GM18907 (cell line): ENCODE measurements around the gene C13orf42.
A peak's percentile ranks its signal among the peaks of the same experiment; 100 is the strongest.

Experiments used
- ATAC-seq: cut with Tn5 transposase; IDR thresholded peaks from one replicate; pipeline ENCODE4 v1.9.1; 2021; ENCODE audit warnings: mild to moderate bottlenecking, moderate library complexity; ENCODE audit not compliant: unreplicated experiment

C13orf42 gene

GRCh38 chr13:51111174-51111573, at the start of gene C13orf42:
Gene C13orf42, minus strand, starts transcription at chr13:51111274. Its CDS starts 65 bp downstream, at chr13:51111209.
- ATAC-seq = no peak

- no peak for ATAC-seq
Measured at GRCh38 chr13:51158880-51159518, 47.9 kb upstream of the C13orf42 start.

- ATAC-seq = no peak
Measured at GRCh38 chr13:51158365-51158764, 47.3 kb upstream of the C13orf42 start.

GRCh38 chr13:51156648-51157047, 45.6 kb upstream of the C13orf42 start:
- no peak for ATAC-seq

GRCh38 chr13:51155776-51156515, 44.9 kb upstream of the C13orf42 start:
- no peak for ATAC-seq

- ATAC-seq = no peak
Measured at GRCh38 chr13:51155161-51155560, 44.1 kb upstream of the C13orf42 start.

GRCh38 chr13:51154029-51154555, 43.0 kb upstream of the C13orf42 start:
- ATAC-seq = no peak

GRCh38 chr13:51153527-51153926, 42.5 kb upstream of the C13orf42 start:
- no peak for ATAC-seq

GRCh38 chr13:51152701-51153100, 41.6 kb upstream of the C13orf42 start:
- no peak for ATAC-seq

- ATAC-seq = no peak
Measured at GRCh38 chr13:51151463-51151862, 40.4 kb upstream of the C13orf42 start.

GRCh38 chr13:51148952-51149573, 38.0 kb upstream of the C13orf42 start:
- ATAC-seq = no peak

- no peak for ATAC-seq
Measured at GRCh38 chr13:51148223-51148951, 37.3 kb upstream of the C13orf42 start.

- no peak for ATAC-seq
Measured at GRCh38 chr13:51147732-51148131, 36.7 kb upstream of the C13orf42 start.

- ATAC-seq = no peak
Measured at GRCh38 chr13:51146667-51147066, 35.6 kb upstream of the C13orf42 start.

GRCh38 chr13:51137250-51137649, 26.2 kb upstream of the C13orf42 start:
- no peak for ATAC-seq

GRCh38 chr13:51136276-51136980, 25.4 kb upstream of the C13orf42 start:
- ATAC-seq = no peak

- no peak for ATAC-seq
Measured at GRCh38 chr13:51134763-51135365, 23.8 kb upstream of the C13orf42 start.

GRCh38 chr13:51130348-51130747, 19.3 kb upstream of the C13orf42 start:
- ATAC-seq = no peak

GRCh38 chr13:51125495-51126226, 14.6 kb upstream of the C13orf42 start:
- ATAC-seq = peak; percentile 88
